Stimulated activated CD4-positive, alpha-beta T cell treated with anti-CD3 and anti-CD28 coated beads, Interleukin-1b, Interleukin-23, amount 100 ng/mL, for 1 hour (primary cell): ENCODE data around the gene EFCAB8.
"Not testable (repeated sequence)": the region's sequence is repeated elsewhere in the genome, so short reads cannot be mapped to it uniquely, and the experiment has no call there.

Experiments used
- DNase-seq, 2 donors: peaks; one replicate each; pipeline ENCODE4 v3.0.0-alpha.2; 2020; ENCODE audit warnings: low read depth in 2 of 2

The EFCAB8 gene

DNA sequence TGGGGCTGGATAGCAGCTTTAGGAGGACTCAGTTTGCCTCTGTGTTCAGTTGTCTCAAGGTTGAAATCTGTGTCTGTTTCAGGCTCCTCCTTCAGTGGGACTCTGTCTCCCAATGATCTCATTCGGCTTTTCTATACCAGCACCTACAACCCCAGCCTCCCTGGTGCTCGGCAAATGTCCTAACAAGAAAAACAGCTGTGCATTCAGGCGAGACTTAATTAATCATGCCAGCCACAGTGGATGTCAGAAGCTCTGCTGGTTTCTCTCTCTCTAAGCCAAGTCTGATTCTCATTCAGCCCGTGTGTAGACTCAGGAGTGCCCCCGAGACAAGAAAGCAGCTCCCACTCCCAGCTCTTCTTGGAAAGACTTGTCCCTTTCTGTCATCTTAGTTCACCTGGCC lies 98.7 kb downstream of the EFCAB8 start:
- DNase-seq = no peak

DNA sequence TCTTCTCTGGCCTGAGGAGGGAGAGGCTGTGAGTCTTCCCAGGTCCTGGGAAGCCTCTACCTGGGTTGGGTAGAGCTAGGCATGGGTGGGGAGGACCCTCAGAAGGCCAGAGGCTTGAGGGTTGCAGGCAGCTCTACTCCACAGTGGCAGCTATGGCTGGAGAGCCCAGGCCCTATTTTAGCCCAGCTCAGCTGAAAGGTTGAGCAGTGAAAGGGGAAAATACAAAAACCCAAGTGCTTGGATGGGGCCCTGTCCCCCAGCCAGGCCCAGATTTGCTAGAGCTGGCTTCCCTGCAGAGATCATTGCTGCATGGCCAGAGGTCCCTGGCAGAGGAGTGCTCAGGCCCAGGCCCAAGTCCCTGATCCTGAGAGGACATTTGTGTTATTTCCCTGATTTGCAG lies 99.9 kb downstream of the EFCAB8 start:
- DNase-seq = no peak

DNA sequence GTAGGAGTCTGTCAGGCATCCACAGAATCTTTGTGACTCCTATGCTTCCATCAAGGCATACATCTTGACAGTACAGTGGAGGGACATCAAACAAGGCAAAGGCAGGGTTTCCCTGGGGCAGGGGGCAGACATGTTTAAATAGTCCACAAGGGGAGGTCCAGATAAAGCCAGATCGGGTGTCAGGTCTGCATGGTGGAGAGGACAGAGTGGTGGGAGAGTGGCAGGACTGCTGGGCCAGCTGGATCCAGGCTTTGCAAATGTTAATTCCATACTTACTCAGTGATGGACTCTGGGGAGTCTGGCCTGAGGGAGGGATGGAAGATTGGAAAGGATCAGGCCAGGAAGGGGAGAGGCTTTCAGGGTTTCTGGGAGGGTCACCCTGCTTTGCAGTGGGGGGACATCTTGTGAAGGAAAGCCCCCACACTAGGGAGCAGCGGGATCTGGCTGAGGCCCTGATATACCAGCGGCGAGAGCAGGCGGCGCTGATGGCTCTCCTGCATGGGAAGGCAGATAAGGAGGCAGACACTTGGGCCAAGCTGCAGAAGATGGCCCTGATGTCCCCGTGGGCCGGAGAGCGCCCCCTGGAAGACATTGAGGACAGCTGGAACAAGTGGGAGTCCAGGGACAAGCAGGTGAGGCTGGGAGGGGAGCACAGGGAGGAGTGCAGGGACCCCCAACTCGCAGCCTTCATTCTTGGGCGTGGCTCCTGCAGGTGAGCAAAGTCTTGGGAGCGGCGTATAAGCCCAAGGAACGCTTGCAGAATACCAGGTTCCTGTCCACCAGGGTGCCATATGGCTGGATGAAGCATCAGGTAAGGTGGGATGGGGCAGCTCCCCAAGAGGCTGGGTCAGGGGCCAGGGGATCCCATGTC lies 100.9 kb downstream of the EFCAB8 start:
- DNase-seq = no peak

DNA sequence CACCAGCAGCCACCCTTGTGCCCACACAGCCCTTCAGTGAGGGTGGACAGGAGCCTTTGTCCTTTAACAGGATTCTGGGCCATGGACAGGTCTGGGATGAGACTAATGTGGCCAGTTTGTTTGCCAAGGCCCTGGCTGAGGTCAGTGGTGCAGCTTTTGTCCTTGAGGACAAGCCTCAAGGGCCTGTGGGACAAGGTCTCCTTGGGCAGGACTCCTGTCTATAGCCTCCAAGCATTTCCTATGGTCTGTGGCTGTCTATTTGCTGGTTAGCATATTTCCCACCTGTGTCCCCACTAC lies 101.4 kb downstream of the EFCAB8 start:
- DNase-seq = no peak

DNA sequence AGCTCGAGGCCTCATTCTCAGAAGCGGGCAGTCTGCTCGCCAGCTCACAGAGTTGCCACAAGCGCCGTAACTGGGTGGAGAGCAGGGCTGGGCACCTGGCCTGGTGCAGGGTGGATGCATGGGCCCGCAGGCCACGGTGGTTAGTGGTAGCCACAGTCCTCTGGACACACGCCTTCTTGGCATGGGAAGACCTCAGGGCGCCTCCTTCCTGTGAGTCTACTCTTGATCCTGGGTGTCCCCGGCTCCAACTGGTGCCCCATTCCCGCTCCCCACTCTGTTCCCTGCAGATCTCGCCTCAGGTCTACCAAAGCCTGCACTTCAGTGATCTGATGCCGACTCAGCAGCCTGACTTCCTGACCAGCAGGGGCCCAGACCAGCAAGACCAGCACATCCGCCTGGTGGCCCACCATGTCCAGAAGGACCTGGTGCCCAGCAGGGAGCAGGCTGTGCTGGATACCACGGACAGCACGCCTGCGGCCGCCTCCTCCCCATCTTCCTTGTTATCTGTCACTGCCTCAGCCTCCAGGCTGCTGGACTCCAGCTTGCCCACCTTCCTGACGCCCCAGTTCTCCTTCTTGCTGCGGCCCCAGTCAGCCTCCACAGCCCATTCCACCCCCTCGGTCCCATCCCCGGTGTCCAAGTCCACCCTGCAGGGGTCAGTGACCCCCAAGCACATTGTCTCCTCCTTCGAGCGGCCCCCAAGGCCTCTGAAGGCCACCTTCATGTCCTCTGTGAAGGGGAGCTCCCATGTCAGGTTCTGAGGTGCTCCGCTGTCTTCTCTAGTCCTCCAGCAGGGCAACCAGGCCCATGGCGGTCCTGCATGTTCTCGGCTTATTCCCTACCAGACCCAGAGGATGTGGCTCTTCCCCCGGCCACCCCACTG lies 102.4 kb downstream of the EFCAB8 start:
- no peak for DNase-seq

DNA sequence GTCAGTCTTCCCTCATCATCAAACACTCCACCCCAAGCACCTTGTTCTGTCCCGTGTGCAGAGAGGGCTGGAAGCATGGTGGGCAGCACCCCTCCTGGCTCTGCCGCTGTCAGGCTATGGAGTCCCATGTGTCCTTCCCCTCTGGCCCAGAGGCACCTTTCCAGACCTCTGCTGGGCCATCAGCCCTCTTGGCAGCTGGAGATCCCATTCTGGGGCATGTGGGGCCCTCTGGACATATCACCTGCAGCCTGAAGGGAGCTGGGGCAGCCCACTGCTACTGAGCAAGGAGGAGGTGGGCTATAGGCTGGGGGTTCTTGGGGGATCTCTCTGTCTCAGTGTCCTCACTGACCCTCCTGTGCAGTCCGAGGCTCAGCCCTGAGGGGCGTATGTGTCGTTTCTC lies 103.3 kb downstream of the EFCAB8 start:
- DNase-seq = no peak

DNA sequence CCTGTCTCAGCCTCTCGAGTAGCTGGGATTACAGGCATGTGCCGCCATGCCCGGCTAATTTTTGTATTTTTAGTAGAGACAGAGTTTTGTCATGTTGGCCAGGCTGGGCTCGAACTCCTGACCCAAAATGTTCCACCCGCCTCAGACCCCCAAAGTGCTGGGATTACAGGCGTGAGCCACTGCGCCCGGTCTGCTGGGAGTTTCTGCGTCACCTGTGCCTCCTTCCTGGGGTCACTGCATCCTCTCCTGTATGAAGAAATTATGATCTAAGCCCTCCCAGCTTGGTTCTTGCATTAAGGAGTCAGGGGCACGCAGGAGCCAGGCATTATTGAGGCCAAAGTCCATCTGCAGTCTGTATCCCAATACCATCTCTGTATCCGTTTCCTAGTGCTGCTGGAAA lies 103.9 kb downstream of the EFCAB8 start:
- DNase-seq = not testable (repeated sequence)

DNA sequence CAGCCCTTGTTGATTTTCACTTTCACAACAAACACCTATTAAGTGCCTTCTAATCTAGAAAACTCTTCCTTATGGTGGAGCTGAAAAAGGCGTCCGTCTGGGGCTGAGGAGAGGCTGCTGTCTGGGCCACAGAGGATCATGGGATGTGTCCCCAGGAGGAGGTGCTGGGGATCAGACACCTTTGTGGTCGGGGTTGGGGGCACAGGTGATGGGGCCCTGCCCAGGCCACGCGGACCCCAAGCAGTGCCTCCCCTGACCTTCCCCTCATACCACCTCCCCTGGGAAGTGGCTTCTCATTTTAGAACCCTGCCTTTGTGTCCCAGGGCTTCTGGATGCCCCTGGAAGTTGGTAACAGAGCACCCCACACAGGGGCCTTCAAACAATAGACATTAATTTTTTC lies 104.5 kb downstream of the EFCAB8 start:
- no peak for DNase-seq

DNA sequence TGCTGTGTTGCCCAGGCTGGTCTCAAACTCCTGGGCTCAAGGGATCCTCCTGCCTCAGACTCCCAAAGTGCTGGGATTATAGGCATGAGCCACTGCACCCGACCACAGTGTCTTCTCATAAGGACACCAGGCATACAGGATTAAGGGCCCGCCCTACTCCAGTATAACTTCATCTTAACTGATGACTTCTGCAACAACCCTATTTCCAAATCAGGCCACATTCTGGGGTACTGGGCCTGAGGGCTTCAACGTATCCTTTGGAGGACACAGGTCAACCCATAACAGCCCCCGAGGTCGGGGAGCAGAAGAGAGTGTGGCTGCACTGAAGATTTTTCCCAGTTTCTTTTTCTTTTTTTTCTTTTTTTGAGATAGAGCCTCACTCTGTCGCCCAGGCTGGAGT lies 105.9 kb downstream of the EFCAB8 start:
- no peak for DNase-seq

DNA sequence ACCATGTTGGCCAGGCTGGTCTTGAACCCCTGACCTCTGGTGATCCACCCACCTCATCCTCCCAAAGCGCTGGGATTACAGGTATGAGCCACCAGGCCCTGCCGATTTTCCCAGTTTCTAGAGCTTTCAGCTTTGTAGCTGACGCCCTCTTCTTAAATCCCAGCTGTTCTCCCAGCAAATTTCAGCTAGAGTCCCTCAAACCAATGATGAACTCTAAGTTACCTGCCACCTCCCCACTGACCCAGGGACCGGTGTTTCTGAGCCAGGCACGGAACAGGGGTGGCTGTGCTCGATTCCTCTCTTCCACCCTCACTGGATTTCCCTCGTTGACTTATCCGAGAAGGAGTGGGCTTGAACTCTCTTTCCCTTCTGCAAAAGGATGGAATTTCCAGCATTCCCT lies 106.4 kb downstream of the EFCAB8 start:
- no peak for DNase-seq

DNA sequence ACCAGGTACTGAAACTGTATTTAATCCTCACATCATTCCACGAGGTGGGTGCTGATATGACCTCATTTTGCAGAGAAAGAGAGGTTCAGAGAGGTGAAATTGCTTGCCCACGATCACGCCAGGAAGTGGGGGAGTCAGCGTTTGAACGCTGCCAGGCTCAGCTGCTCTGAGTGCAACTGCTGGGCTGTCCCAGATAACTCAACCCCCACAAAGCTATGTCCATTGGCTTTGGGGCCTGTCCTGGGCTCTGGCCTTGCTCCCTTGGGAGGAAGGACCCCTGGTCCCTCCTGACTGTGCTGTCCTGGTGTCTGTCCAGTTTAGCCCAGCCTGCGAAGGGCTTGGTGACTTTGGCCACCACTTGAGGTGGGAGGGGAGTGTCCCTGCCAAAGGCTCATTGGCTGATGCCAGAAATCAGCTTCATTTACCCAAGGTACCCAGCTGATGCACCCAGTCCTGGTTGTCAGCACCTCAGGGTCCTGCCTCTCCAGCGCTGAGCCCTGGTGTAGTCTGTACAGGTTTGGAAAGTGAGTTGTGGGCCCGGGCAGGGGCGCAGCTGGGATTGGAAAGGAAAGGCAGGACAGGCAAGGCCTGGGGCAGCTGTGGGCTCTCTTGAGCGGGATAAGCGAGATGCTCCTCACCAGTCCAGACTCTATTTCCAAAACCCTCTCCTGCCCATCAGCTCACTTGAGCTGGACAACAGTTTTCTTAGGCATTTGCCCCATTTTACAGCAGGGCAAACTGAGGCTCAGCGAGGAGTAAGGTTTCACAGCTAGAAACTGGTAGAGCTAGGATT lies 107.1 kb downstream of the EFCAB8 start:
- no peak for DNase-seq

DNA sequence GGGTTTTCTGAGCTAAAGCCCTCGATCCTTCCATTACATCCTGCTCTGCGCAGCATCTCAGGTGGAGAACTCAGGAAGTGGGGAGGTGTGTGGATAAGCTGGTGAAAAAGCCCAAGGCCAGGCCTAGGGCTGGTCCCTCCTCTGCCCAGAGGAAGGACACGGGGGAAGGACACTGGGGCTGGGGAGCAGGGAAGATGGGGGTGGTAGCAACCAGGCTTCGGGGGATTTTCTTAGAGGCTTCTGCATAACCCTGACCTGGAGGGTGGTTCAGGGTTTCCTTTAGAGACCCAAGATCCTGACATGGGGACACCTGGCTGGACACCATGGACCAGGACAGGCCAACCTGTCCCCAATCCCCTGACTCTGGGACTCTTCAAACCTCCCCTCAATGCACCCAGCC lies 107.7 kb downstream of the EFCAB8 start:
- no peak for DNase-seq

DNA sequence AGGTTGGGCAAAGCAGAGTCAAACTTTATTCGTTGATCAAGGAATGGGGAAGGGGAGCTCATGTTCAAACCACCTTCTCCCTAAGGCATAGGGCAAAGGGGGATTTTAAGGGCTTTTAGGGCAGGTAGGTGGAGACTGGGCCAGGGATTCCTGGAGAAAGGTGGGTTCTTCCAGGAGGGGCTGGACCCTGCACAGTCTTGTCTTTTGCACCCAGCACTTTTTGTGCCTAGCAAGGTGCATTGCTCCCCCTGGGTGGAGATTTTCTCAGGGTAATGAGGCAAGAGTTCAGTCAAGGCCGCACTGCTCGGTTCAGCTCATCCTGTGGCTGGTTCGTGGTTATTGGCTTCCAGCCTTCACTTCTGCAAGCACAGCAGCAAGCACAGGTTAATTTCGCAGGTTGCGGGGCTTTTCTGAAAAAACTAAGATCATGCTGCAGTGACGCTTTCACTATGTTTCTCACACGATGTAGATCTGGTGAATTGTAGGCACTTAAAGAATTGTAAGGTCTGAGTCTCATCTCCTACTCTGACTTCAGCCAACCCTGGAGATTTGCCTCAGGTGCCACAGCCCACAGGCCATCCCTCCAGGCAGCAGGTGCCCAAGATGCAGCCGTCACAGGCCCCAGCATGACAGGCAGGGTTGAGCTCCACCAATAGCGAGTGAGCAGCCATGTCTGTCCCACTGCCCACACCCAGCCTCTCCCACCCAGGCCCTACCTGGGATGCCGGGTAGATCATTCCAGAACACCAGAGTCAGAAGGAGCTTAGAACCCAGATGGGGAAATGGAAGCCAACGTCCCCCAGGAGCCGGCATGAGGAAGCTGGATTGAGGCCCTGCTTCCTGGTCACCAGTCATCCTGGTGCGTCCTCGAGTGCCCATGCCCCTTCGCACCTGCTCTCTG lies 108.4 kb downstream of the EFCAB8 start:
- no peak for DNase-seq

DNA sequence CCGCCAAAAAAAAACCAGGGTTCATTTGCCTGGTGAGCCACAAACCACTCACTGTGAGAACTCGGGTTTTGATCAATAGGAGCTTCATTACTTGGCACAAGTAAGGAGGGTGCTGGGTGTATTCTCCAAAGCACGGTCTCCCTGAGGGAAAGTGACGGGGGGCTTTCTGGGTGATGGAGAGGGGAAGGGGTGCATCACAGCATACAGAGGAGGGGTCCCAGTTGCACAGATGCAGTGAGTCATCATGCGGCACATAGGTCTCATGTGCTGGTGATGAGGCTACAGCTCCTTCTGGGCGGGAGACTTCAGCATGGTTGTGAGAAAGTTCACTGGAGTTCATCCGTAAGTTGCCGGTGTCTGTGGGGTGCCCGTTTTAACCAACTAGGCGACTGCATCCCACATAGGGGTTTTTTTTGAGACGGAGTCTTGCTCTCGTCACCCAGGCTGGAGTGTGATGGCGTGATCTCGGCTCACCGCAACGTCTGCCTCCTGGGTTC lies 109.3 kb downstream of the EFCAB8 start:
- peak in 1 of 2 donors; percentile 23 for DNase-seq

DNA sequence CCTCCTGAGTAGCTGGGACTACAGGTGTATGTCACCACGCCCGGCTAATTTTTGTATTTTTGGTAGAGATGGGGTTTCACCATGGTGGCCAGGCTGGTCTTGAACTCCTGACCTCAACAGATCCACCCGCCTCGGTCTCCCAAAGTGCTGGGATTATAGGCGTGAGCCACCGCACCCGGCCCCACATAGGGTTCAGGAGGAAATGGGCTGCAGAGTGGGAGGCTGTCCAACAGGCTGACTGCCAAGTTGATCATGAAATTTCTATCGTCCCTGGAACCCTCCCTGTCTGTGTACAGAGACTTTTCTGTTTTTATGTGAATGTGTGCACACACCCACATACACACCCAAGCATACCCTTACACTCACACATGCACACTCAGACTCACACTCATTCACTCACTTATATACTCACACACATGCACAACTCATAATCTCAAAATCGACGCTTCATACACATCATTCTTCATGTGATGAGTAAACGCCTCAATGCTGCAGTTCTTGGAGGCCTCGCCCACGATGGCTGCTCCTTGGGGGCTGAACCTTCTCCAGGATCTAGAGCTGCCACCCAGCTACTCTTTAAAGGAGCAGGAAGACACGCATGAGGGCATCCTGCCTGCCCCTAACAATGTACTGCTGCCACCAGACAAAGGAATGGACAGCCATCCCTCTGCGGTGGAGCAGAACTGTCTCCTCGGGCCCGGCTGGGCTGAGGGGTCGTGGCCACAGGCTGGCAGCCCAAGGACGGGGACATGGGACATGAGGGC lies 109.9 kb downstream of the EFCAB8 start:
- DNase-seq = no peak

DNA sequence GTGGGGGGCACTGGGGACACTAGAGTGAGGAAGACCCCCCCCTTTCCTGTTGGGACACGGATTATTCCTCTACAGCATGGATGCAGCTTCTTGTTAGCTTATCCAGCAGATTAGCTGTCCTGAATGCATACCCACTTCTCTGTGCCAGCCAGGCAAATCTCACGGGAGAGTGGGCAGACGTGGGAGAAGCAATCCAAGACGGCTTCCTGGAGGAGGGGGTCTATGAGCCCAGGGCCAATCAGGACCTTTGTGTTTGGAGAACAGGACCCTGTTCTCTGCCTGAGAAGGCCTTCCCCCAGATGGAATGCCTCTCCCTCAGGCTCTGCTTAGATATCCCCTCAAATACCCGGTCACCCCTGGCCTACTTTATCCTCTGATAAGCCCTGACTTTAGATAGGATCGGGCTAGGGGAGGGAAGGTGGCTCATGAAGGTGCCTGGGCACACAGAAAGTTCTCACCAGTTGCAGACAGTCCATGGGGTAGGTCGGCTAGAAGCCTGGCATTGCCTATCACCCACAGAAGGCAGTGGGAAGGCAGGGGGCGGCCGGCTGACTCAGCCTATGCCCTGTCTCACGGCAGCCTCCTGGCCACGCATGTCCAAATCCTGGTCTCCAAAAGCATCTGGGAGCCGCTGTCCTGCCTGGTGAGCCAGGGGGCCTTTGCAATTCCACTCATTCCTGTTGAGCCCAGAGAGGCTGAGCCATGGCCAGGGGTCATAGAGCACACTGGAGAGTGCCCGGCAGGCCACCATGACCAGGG lies 110.8 kb downstream of the EFCAB8 start:
- no peak for DNase-seq

DNA sequence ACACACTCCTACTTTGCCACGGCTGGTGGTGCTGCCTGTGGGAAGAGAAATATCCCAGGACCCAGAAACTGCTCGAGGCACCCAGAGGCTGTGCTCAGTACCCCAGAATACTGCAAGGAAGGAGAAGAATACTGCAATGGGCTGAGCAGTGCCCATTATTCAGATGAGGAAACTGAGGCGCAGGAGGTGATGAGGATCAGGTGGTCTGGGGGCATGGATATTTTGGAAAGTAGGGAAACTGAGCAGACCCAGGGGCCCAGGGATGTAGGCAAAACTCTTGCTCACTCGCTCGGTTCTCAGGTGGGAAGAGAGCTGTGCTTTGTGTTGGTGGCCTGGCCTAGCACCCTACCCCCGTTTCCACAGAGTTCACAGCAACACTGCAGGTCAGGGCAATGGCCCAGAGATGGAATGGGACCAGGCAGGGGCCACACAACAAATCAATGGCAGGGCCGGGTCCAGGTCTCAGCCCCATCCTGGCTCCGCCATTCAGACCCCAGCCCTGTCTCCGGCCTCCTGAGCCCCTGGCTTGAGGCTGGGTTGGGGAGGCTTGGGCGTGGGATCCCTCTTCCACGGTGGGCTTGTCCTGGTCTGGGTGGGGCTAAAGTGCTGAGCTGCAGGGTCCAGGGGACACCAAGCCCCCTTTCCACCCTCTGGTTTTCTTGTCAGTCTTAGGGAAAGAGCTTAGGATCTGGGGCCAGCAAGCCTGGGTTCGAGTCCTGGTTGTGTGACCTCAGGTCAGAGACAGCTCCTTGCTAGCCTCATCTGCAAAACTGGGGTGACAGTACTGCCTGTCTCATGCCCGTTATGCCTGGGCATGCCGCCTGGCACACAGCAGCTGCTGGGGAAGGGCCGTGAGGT lies 111.6 kb downstream of the EFCAB8 start:
- no peak for DNase-seq

DNA sequence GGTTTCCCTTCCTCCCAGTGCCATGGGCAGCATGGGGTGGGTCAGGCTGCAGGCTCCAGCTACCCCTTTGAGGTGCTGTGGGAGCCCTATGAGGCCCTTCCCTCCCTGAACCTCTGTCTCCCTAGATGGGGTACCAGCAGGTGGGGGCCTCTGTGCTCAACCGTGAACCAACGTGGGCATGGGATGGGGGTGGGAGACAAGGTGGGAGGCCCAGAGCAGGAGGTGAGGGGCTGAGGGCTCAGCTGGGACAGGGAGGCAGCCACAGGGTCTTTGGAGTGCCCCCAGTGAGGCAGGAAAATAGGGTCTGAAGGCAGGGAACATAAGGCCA lies 112.2 kb downstream of the EFCAB8 start:
- DNase-seq = no peak

DNA sequence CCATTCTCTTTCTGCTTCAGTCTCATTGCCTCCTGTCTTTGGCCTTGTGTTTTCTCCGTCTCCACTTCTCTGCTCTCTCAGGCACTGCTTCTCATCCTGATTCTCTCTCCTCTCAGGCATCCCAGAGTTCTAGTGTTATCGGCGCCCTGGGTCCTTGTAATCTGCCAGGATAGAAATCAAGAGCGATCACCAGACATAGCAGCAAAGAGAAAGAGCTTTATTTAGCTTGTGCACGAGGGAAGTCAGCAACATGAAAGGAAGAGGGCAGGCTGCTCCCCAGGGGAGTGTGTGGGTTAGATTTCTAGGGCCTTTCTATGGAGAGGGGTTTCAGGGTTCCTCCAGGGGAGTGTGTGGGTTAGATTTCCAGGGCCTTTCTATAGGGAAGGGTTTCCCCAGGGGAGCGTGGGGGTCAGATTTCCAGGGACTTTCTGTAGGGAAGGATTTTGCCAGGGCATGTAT lies 113.0 kb downstream of the EFCAB8 start:
- DNase-seq = no peak
